GM19035 (cell line): Measurements from ENCODE around the gene DCLK2.
A peak's percentile ranks its signal among the peaks of the same experiment; 100 is the strongest.

Experiments used
- ATAC-seq: cut with Tn5 transposase; IDR thresholded peaks from one replicate; pipeline ENCODE4 v1.9.1; 2021; ENCODE audit not compliant: unreplicated experiment

Gene DCLK2

GRCh38 chr4:150068300-150068960 lies 9.8 kb upstream of the DCLK2 start:
- ATAC-seq: no peak

DNA sequence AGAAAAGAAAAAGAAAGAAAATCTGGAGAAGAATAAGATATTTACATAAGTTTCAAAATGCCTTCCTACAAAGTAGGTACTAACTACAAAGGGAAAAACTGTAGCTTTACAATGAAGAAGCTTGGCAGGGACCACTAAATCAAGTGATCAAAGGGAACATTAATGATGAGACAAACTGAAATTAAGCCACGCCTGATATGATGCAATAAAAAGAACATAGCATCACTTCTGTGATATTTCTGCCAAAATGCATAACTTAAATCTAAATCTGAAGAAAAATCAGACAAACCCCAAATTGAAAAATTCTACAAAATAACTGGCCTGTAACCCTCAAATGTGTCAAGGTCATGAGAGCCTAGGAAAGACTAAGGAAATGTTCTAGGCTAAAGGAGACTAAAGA lies 8.9 kb upstream of the DCLK2 start:
- no peak for ATAC-seq

DNA sequence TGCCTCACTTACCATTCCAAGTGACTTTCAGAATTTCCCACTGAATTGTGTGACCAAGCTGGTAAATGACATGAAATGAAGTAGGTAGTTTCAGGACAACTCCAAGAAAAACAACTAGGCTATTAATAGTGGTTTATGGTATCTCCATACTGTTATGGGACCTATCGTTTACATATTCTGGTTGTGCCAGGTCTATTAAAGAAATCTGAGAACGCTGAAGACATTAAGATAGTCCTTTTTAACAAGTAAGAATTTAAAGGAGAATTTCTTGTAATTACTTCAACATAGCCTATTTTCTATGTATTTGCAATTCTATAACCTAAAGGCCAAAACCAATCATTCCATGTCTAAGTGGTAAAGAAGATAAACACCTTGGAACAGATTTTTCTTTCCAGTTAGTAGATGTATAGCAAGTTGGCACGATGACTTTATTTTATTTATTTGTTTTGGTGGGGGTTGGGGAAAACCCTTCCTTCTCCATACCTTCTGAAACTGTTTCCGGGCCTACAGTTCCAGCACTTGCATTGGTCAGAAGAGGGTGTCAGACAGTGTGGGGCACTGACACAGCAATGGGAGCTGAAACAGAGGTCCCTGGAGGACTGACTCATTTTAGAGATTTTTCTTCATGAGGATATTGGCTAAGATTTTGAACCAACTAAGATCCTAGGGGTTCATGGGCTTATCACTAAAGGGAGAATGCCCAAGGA lies 7.6 kb upstream of the DCLK2 start:
- ATAC-seq: no peak

- ATAC-seq: no peak
Observed at GRCh38 chr4:150072471-150072870, 5.8 kb upstream of the DCLK2 start.

- ATAC-seq: no peak
Observed at GRCh38 chr4:150072906-150073714, 5.1 kb upstream of the DCLK2 start.

DNA sequence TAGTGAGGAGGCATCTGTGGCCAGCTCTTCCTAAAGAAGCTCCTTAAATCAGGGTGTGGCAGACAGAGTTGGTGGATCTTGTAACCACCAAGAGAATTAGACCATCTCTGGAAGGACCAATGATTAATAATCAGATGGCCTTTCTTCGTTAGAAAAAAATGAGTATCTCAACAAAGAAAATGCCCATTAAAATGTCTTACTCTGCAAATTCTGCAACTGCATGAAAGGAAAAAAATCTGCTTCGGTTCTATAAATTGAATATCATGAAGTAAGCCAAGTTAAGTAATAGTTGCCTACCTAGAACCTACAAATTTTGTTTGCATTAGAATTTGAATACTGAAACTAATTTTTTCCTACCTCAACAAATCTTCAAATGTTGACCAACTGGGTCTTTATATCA lies 4.2 kb upstream of the DCLK2 start:
- no peak for ATAC-seq

DNA sequence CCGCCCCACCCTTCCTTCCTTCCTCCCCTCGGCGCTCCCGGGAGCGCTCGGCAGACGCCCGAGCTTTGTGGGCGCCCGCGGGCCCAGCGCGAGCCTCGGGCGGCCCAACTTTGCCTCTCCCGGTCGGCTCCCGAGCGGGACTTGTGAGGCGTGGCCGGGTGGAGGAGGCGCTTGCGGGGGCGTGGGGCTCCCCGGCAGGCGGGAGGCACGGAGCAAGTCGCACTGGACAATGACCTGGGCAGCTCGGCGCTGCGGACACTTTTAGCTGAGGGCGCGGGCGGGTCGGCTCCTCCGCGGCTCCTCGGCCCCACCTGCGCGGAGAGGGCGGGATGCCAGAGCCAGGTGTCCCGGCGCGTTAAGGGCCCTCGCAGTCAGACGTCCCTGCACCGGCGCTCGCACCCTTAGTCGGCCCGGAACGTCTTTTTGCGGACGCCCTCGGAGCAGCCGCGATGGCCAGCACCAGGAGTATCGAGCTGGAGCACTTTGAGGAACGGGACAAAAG lies 385 bp downstream of the DCLK2 start:
- peak; percentile 31 for ATAC-seq

GRCh38 chr4:150079081-150079581 lies 886 bp downstream of the DCLK2 start:
- ATAC-seq: peak; percentile 50

DNA sequence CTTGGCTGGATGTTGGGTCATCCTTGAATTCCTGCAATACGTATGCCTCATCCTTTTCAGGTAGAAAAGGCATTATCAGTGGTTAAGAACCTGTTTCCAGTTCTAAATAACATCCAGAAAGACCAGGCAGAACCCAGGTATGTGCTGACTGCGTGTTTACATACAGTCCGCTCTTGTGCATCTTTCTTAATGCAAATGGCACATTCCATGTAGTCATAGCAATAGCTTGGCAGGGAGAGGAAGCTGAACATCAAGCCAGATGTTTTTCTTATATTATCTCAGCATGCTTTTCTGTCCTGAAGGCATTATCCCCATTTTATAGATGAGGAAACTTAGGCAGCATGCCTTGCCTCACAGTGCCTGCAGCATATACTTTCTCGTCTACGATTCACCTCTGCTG lies 2.1 kb downstream of the DCLK2 start:
- ATAC-seq: no peak

DNA sequence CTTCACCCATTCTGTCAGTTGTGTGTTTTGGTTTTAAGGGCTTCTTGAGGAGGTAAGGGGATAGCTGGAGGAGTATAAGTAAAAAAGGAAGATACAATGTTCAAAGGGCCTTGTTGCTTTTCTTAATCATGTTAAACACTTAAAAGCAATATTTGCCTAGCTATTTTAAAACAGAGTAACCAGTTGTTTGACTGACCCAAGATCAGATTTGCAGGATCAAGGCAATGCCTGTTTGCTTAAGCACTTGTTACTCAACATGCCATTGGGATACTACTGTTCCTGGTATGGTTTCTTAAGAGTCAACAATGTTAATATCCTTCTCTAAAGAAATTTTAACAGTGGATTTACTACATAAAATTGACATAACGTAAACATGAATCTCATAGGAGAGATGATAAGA lies 2.6 kb downstream of the DCLK2 start:
- ATAC-seq: no peak

- ATAC-seq: peak; percentile 70
Observed at GRCh38 chr4:150082241-150082640, 4.0 kb downstream of the DCLK2 start.

DNA sequence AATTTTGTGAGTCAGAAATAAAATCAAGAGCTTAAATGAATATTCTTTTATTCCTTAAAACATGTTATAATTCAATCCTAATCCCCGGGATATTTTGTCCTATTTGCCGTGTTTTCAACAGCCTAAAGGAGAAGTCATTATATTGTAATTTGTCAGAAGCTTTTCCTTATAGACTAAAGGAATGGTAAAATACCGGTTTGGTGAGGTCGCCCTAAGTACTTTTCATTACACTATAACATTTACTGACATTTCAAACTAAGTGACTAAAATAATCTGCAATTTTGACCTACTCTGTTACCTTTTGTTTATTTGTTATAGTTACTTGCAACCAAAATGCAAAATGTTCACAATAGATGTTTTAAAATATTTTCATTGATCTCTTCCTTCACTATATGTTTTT lies 8.8 kb downstream of the DCLK2 start:
- ATAC-seq: no peak

DNA sequence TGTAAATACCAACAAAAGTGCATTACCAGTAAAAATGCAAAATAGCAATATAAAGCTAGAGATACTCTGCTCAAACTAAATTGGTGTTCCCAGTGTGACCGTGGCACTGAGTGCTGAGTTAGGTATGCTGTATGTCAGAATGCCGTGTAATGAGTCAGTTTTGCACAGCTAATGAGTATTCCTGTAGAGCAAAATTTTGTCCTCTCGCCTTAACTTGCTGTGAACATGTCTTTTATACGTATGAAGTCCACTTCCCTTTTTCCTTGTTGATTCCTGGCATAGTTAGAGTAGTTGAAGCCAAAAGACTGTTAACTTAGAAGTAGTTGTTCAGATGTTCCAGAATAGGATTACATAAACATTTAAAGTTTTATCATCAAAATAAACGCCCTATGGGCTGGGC lies 11.5 kb downstream of the DCLK2 start:
- ATAC-seq: no peak

DNA sequence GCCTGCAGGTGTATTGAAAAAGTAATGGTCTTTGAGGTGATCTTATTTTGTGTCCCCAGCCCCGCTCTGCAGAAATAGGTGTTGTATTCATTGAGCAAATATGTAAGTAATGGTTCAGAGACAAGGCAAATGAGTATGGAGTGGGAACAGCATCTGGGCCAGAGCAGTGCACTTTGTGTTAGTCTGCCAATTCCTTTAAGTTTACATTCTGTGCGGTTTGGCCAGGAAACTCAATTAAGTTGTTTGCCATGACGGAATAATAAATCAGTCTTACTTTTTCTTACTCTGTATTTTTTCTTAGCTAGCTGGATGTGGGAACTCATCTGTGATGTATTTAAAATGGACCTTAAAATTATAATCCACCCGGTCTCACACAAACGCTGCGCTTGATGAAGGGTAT lies 12.6 kb downstream of the DCLK2 start:
- ATAC-seq: no peak

DNA sequence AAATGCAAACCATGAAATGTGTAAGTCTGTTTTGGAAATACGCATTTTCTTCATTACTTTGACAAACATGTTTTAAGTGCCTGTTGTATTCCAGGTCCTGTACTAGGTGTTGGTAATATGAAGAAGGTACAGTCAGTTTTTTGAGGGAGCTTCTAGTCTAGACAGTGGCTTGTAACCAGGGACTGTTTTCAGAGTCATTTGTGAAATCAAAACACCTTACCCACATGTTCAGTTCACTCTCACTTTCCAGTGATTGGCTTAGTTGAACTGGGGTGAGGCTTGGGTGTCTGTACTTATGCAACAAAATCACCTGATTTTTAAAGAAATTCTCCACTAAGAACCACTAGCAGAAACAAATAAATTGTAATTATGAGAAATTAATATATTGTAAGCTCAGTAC lies 16.4 kb downstream of the DCLK2 start:
- ATAC-seq: no peak

DNA sequence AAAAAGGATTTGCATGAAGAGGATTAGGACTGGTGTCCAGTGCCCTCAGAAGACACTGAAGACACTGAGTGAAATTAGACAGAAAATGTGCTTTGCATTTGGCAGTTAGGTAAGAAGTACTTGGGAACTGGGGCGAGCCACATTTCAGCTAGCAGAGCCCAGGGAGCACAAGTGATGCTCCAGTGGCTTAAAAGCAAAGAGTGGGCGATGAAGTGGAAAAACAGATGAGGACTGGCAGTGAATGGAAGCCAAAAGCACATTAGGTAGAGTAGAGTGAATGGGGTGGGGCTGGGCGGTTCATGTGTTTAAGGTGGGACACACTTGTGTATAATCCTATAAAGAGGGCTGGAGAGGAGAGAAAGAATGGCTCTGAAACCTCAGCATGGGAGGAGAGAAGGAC lies 18.4 kb downstream of the DCLK2 start:
- ATAC-seq: no peak

DNA sequence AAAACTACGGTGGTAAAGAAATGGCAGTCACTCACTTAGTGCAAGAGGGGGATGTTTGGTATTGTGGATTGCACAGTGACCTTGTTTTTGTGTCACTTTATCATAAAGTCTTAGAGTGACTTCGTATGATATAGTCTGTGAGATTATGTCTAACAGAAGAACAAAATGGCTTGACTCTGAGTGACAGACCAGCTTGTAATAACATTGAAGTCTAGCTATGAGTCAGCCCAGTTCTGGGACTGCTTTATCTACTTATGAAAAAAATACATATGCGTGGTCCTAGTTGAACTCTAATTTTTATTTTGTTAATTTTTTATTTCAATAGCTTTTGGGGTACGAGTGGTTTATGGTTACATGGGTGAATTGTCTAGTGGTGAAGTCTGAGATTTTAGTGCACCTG lies 20.0 kb downstream of the DCLK2 start:
- ATAC-seq: no peak

DNA sequence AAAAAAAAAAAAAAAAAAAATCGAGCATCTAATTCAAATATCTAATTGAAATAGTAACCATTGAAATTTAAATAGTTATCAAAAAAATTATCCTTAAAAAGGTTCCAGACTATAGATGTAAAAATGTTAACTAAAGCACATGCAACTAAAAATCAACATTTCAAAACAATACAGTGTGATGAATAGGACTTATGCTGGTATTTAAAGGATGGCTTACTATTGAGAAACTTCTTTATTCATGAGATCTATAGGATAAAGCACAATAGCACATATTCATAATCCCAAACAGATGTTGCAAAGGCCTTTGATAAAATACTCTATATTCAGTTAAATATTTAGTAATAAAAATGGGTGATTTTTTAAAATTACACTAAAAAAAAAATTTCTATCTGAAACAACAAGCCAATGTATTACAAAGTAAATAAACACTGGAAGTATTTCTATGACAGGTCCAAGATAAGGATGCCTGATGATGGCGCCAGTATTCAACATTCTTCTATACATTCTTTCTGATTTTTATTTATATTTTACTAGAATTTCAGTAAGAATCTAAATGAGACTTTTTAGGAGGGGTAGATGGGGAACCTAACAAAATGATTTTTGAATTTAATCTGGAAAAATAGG lies 26.3 kb downstream of the DCLK2 start:
- no peak for ATAC-seq

GRCh38 chr4:150106886-150107285 lies 28.6 kb downstream of the DCLK2 start:
- ATAC-seq: no peak

DNA sequence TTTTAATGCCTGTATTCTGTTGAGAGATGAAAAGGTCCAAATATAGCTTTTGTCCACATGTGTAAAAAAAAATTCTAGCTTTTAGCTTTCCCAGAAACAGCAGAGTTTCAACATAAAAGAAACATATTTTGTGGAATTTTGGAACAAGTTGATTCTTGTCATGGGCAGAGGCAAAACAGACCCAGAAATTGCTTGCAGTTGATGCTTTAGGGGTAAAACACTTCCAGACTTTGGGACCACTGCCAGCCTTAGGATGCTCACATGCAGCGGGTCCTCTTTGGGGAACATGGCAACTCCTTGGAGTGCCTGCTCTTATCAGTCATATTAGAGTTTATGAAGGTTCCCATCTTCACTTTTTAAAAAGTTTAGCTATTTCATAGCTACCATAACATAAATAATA lies 30.4 kb downstream of the DCLK2 start:
- no peak for ATAC-seq

DNA sequence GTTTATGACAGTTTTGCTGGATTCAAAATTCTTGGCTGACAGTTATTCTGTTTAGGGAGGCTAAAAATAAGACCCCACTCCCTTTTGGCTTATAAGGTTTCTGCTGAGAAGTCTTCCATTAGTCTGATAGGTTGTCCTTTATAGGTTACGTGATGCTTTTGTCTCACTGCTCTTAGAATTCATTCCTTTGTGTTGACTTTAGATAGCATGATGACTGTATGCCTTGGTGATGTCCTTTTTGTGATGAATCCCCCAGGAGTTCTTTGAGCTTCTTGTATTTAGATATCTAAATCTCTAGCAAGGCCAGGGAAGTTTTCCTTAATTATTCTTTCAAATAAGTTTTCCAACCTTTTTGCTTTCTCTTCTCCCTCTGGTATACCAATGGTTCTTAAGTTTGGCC lies 36.4 kb downstream of the DCLK2 start:
- no peak for ATAC-seq
